ENCODE measurements around the gene CD300A.

CD300A gene

GRCh38 chr17:74473294-74473693 lies 6.9 kb downstream of the CD300A start:
- no peak for TF ChIP-seq ZFX (IDR thresholded peaks at IDR 0.05)
- no peak for TF ChIP-seq CTCF (conservative IDR thresholded peaks at IDR 0.05)
- H3K27ac ChIP-seq: no peak overlapping the region

DNA sequence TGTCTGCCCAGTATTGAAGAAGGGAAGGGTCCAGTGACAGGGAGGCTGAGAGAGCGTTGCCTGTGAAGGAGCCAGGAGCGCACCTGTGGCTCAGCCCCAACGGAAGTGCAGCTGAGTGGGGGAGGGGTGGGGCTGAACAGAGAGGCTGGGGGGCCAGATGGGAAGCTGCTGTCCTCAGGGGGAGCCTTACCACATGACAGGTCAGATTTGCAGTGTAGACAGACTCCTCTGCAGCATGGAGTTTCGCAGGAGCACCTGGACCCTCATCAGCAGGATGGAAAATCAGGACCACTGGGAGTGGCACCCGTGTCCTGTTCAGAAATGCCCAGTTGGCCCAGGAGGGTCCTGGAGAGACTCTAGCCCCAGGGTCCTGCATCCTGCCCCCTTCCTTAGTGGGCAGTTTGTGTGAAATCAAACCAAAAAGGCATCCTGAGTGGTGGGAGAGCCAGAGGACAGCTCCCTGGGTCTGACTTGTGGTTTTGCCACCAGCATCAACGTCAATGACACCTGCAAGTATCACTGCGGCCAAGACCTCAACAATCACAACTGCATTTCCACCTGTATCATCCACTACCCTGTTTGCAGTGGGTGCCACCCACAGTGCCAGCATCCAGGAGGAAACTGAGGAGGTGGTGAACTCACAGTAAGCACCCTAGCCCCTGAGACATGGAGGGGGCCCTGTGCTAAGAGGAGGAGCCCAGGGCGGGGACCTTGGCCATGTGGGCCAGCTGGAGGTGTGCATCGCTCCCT lies 7.8 kb downstream of the CD300A start:
- H3K27ac ChIP-seq: no peak overlapping the region
- TF ChIP-seq CTCF (conservative IDR thresholded peaks at IDR 0.05): no peak
- TF ChIP-seq ZFX (IDR thresholded peaks at IDR 0.05): no peak

- H3K27ac ChIP-seq: no peak overlapping the region
- TF ChIP-seq CTCF (conservative IDR thresholded peaks at IDR 0.05) (no peak), ZFX (IDR thresholded peaks at IDR 0.05) (no peak)
Measured at GRCh38 chr17:74475189-74475588, 8.8 kb downstream of the CD300A start.

GRCh38 chr17:74477411-74477810 lies 11.0 kb downstream of the CD300A start:
- TF ChIP-seq ZFX (IDR thresholded peaks at IDR 0.05) (no peak), CTCF (conservative IDR thresholded peaks at IDR 0.05) (no peak)
- no peak overlapping the region for H3K27ac ChIP-seq

DNA sequence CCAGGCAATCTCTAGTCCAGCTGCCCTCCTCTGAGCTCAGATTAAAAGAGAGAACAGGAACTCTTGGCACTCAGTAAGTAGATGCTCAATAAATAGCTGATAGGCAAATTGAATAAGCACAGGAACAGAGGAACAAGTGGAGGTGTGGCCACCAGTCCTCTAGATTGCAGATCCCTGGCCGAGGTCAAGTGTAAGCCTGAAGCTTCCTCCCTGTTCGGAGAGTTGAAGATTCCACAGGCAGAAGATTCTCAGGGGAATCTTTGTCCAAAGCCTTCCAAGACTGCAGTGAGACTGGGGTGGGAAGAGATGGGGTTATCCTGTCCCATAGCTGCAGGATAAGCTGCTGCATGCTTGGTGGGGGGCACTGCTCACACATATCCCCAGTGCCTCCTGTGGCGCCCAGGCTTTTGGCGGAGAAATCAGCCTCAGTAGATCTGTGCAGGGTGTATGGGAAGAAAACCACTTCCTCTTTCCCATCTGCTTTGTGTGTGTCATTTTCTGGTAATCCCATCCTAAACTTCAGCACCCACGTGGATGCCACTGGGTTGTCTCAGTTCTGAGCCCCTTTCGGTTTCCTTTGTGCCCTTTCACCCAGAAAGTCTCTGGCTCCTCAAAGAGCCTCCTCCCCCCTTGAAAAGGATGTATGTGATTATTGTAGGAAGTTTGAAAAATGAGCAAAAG lies 12.1 kb downstream of the CD300A start:
- H3K27ac ChIP-seq: no peak overlapping the region
- no peak for TF ChIP-seq CTCF (conservative IDR thresholded peaks at IDR 0.05)
- no peak for TF ChIP-seq ZFX (IDR thresholded peaks at IDR 0.05)

- TF ChIP-seq CTCF (conservative IDR thresholded peaks at IDR 0.05) (no peak), ZFX (IDR thresholded peaks at IDR 0.05) (no peak)
Measured at GRCh38 chr17:74480290-74480689, 13.9 kb downstream of the CD300A start.

DNA sequence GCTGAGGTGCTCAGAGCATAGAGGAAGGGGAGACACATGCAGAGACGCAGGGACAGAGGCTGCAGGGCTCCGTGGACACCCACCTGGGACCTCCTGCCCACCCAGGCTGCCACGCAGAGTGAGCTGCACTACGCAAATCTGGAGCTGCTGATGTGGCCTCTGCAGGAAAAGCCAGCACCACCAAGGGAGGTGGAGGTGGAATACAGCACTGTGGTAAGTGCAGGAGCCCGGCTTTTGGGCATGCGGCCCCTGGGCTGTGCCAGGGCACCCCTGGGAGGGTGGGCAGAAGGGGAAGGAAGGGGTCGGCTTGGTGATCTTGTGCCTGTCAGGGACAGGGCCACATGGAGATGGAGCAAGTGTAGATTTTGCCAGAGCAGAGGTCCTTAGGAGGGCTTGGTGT lies 15.2 kb downstream of the CD300A start:
- TF ChIP-seq ZFX (IDR thresholded peaks at IDR 0.05) (no peak), CTCF (conservative IDR thresholded peaks at IDR 0.05) (no peak)
- no peak overlapping the region for H3K27ac ChIP-seq

More at GRCh38 chr17:74480290-74480689, 13.9 kb downstream of the CD300A start:
- no peak overlapping the region for H3K27ac ChIP-seq

Data from C4-2B (cell line).